Uterus (tissue), 4 donors: ENCODE data around the gene OR52E2. TPM values are rescaled to one million over a fixed set of nuclear protein-coding genes. Genes with fewer than 3 reads are reported as not detected.

Source experiments
- DNase-seq, 2 donors: peaks; one replicate each; pipeline ENCODE4 v3.0.0-alpha.2; 2019 to 2020
- H3K27ac ChIP-seq, 2 donors: fragments of 200-600 bp; sonication (generic); 1 replicate in 1 of 2; 2 replicates in 1 of 2; pipeline ENCODE4 v1.5.1; 2016 to 2018
- H3K27me3 ChIP-seq, 2 donors: fragments of 200-600 bp; sonication (generic); one replicate each; pipeline ENCODE4 v1.5.1; 2018 to 2019; ENCODE audit warnings: control low read depth in 1 of 2
- H3K36me3 ChIP-seq, 2 donors: fragments of 200-600 bp; sonication (generic); one replicate each; pipeline ENCODE4 v1.5.1; 2019; ENCODE audit warnings: control low read depth in 1 of 2
- H3K4me1 ChIP-seq, 2 donors: fragments of 200-600 bp; sonication (generic); one replicate each; pipeline ENCODE4 v1.5.1; 2018 to 2019; ENCODE audit warnings: control low read depth in 1 of 2
- H3K4me3 ChIP-seq, 2 donors: fragments of 200-600 bp; sonication (generic); 1 replicate in 1 of 2; 2 replicates in 1 of 2; pipeline ENCODE4 v1.5.1; 2018 to 2019; ENCODE audit warnings: mild to moderate bottlenecking in 1 of 2
- H3K9me3 ChIP-seq, 2 donors: fragments of 200-600 bp; sonication (generic); one replicate each; pipeline ENCODE4 v1.5.1; 2019; ENCODE audit warnings: control low read depth in 1 of 2
- POLR2A ChIP-seq, 2 donors: fragments of 450-650 bp; IDR thresholded peaks; one replicate each; pipeline ENCODE4 v1.6.1; 2016; ENCODE audit warnings: antibody characterized with exemption in 2 of 2, mild to moderate bottlenecking in 1 of 2, moderate library complexity in 1 of 2
- intact Hi-C: fragments of 100-400 bp; cut with DNase I; formaldehyde crosslinking; loops from one replicate; pipeline ENCODE4 v1.15.1; 2023; ENCODE audit warnings: low total_unique reads
- total RNA-seq, 4 donors: library from RNA; depleted of rRNA in 3 of 4; stranded (reverse); fragments of >200 nt in 3 of 4; gene quantifications; one replicate each; pipeline versions ENCODE4 v1.1.0 to v1.2.4, GENCODE V29; 2014 to 2023
- TF ChIP-seq, protein P1 (sequence below), 4 experiments: fragments of 200-600 bp in 2 of 4; fragments of 450-650 bp in 2 of 4; sonication (generic) in 2 of 4; IDR thresholded peaks; one replicate each; pipeline ENCODE4 v1.5.1; 2016 to 2019; ENCODE audit warnings: antibody characterized with exemption in 4 of 4, mild to moderate bottlenecking in 2 of 4, moderate library complexity in 1 of 4
- donor health status: DM: yes; HTN: yes; CAD: no.

OR52E2 gene
- total RNA-seq, 4 donors from 2014 or later, result not detected

DNA sequence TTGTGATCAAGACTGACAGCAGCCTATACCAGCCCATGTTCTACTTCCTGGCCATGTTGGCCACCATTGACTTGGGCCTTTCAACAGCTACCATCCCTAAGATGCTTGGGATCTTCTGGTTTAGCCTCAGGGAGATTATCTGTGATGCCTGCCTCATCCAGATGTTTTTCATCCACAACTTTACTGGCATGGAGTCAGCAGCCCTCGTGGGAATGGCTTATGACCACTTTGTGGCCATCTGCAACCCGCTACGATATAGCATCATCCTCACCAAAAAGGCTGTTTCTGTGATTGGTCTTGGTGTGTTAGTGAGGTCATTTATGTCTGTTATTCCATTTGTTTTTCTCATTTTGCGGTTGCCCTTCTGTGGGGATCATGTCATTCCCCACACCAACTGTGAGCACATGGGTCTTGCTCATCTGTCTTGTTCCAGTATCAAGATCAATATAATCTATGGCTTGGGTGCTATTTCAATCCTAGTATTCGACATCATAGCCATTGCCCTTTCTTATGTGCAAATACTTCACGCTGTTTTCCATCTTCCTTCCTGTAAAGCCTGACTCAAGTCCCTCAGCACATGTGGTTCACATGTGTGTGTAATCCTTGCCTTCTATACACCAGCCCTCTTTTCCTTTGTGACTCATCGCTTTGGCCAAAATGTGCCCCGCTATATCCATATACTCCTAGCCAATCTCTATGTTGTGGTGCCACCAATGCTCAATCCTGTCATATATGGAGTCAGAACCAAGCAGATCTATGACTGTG is 33.6 kb upstream of the OR52E2 start:
- intact Hi-C loops, result no loop called here
- H3K9me3 ChIP-seq, result no peaks in the 10 kb centered on the region
- no peak overlapping the region for H3K27ac ChIP-seq
- TF ChIP-seq, protein P1, sequence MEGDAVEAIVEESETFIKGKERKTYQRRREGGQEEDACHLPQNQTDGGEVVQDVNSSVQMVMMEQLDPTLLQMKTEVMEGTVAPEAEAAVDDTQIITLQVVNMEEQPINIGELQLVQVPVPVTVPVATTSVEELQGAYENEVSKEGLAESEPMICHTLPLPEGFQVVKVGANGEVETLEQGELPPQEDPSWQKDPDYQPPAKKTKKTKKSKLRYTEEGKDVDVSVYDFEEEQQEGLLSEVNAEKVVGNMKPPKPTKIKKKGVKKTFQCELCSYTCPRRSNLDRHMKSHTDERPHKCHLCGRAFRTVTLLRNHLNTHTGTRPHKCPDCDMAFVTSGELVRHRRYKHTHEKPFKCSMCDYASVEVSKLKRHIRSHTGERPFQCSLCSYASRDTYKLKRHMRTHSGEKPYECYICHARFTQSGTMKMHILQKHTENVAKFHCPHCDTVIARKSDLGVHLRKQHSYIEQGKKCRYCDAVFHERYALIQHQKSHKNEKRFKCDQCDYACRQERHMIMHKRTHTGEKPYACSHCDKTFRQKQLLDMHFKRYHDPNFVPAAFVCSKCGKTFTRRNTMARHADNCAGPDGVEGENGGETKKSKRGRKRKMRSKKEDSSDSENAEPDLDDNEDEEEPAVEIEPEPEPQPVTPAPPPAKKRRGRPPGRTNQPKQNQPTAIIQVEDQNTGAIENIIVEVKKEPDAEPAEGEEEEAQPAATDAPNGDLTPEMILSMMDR (IDR thresholded peaks at IDR 0.05), result no peak
- TF ChIP-seq POLR2A (IDR thresholded peaks at IDR 0.05), result no peak
- no peaks in the 10 kb centered on the region for H3K27me3 ChIP-seq
- H3K4me3 ChIP-seq, result no peak overlapping the region
- no peak for DNase-seq
- H3K36me3 ChIP-seq, result no peaks in the 10 kb centered on the region
- no peaks in the 10 kb centered on the region for H3K4me1 ChIP-seq

DNA sequence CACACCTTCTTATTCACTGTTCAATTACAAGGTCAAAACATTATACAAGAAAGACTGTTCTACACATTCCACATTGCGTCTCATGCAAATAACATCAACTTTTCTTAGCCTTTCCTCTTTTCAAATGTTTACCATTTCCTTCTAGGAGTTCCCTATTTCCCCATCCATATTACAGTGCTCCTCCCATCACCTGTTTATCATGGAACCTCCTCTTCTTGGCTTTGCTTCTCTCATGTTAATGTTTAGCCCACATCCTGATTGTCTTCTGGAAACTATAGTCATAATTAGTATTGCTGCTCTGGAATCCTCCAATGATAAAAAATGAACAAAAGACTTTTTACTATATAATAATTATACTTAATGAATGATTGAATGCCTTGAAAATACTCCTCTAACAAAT is 31.2 kb upstream of the OR52E2 start:
- Histone ChIP-seq H3K27me3 (no peaks in the 10 kb centered on the region), H3K4me3 (no peak overlapping the region), H3K9me3 (no peaks in the 10 kb centered on the region), H3K27ac (no peak overlapping the region), H3K4me1 (no peaks in the 10 kb centered on the region), H3K36me3 (no peaks in the 10 kb centered on the region)
- DNase-seq, result no peak
- intact Hi-C loops, result no loop called here
- TF ChIP-seq, protein P1 (IDR thresholded peaks at IDR 0.05), result no peak
- no peak for TF ChIP-seq POLR2A (IDR thresholded peaks at IDR 0.05)

DNA sequence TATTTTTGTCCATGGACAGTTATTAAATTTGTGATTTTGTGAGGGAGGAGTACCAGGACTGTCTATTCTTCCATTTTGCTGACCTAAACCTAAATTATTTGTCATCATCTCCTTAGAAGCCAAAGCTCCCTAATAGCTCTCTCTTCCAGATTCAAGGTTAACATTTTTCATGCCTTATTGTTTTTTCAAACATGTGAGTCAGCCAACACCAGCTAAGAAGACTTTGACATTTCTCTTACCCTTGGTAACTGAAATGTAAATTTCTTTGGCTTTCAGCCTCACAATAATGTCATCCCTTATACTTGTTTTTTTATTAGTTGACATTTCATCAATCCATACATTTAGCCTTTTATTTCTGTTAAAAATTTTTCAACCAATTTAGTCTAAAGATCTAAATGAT is 29.1 kb upstream of the OR52E2 start:
- no peaks in the 10 kb centered on the region for H3K4me1 ChIP-seq
- intact Hi-C loops, result no loop called here
- no peaks in the 10 kb centered on the region for H3K27me3 ChIP-seq
- H3K4me3 ChIP-seq, result no peak overlapping the region
- H3K27ac ChIP-seq, result no peak overlapping the region
- H3K9me3 ChIP-seq, result no peaks in the 10 kb centered on the region
- no peak for DNase-seq
- TF ChIP-seq, protein P1 (IDR thresholded peaks at IDR 0.05), result no peak
- no peak for TF ChIP-seq POLR2A (IDR thresholded peaks at IDR 0.05)
- no peaks in the 10 kb centered on the region for H3K36me3 ChIP-seq

DNA sequence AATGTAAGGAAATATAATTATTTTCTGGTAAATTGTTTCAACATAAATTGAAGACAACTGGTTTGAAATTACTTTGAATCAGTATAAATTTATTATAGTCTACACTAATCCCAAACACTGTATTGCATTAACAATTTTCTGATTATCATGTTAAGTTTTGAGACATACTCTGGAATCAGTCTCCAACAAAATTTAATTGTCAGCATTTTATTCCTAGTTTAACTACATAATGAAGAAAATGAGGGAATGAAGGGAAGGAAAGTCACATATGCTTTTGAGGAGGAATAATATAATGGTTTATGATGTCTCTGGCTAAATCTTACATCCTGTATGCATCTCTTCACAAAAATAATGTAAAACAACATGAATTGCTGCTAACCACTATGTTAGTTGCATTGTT is 24.2 kb upstream of the OR52E2 start:
- H3K9me3 ChIP-seq, result no peaks in the 10 kb centered on the region
- H3K4me1 ChIP-seq, result no peaks in the 10 kb centered on the region
- no peaks in the 10 kb centered on the region for H3K36me3 ChIP-seq
- H3K27ac ChIP-seq, result no peak overlapping the region
- H3K4me3 ChIP-seq, result no peak overlapping the region
- DNase-seq, result no peak
- intact Hi-C loops, result no loop called here
- H3K27me3 ChIP-seq, result no peaks in the 10 kb centered on the region
- TF ChIP-seq, protein P1 (IDR thresholded peaks at IDR 0.05), result no peak
- no peak for TF ChIP-seq POLR2A (IDR thresholded peaks at IDR 0.05)

DNA sequence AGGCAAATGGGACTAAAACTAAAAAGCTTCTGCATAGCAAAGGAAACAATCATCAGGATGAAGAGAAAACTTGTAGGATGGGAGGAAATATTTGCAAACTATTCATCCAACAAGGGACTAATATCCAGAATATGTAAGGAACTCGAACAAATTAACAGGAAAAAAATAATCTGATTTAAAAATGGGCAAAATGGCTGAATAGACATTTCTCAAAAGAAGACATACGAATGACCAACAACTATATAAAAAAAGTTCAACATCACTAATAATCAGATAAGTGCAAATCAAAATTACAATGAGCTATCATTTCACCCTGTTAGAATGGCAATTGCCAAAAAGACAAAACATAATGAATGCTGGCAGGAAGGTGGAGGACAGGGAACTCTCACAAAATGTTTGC is 22.0 kb upstream of the OR52E2 start:
- no peak for DNase-seq
- intact Hi-C loops, result no loop called here
- Histone ChIP-seq H3K36me3 (no peaks in the 10 kb centered on the region), H3K4me3 (no peak overlapping the region), H3K27ac (no peak overlapping the region), H3K4me1 (no peaks in the 10 kb centered on the region), H3K9me3 (no peaks in the 10 kb centered on the region), H3K27me3 (no peaks in the 10 kb centered on the region)
- TF ChIP-seq POLR2A (IDR thresholded peaks at IDR 0.05), result no peak
- TF ChIP-seq, protein P1 (IDR thresholded peaks at IDR 0.05), result no peak
